ENCODE measurements around the gene SORBS1.

The SORBS1 gene

GRCh38 chr10:95511314-95511713 lies 49.9 kb downstream of the SORBS1 start (continued):
- TF ChIP-seq CREB5 (CRISPR knock-in tag; IDR thresholded peaks at IDR 0.05; ENCODE audit: low read depth) (no peak), TSHZ2 (CRISPR knock-in tag; IDR thresholded peaks at IDR 0.05) (no peak), GLIS3 (CRISPR knock-in tag; IDR thresholded peaks at IDR 0.05) (no peak)

- TF ChIP-seq TSHZ2 (CRISPR knock-in tag; IDR thresholded peaks at IDR 0.05) (no peak), ZNF70 (CRISPR knock-in tag; IDR thresholded peaks at IDR 0.05) (no peak), TOX (CRISPR knock-in tag; IDR thresholded peaks at IDR 0.05; ENCODE audit: borderline replicate concordance) (no peak), POU6F1 (CRISPR knock-in tag; IDR thresholded peaks at IDR 0.05; ENCODE audit: borderline replicate concordance, low read depth) (no peak), ISL1 (CRISPR knock-in tag; IDR thresholded peaks at IDR 0.05) (no peak), ZC3H10 (CRISPR knock-in tag; IDR thresholded peaks at IDR 0.05) (no peak), PATZ1 (CRISPR knock-in tag; IDR thresholded peaks at IDR 0.05; ENCODE audit: borderline replicate concordance) (no peak), SNAI2 (CRISPR knock-in tag; IDR thresholded peaks at IDR 0.05) (no peak), CSRNP3 (CRISPR knock-in tag; IDR thresholded peaks at IDR 0.05) (no peak), OSR1 (CRISPR knock-in tag; IDR thresholded peaks at IDR 0.05) (no peak), RARB (CRISPR knock-in tag; IDR thresholded peaks at IDR 0.05) (no peak), CREB5 (CRISPR knock-in tag; IDR thresholded peaks at IDR 0.05; ENCODE audit: low read depth) (no peak), ARNTL (CRISPR knock-in tag; IDR thresholded peaks at IDR 0.05; ENCODE audit: borderline replicate concordance, low read depth) (no peak), PPARA (CRISPR knock-in tag; IDR thresholded peaks at IDR 0.05; ENCODE audit: borderline replicate concordance) (no peak), ZFP30 (CRISPR knock-in tag; IDR thresholded peaks at IDR 0.05) (no peak)
Observed at GRCh38 chr10:95509251-95509650, 51.9 kb downstream of the SORBS1 start.

More at GRCh38 chr10:95509251-95509650, 51.9 kb downstream of the SORBS1 start:
- no peak for ATAC-seq

Measured in SK-N-SH treated with all-trans-retinoic acid at 6 μM for 48 hours (cell line).